Stimulated activated CD4-positive, alpha-beta T cell treated with anti-CD3 and anti-CD28 coated beads, Interleukin-1b, Interleukin-23, amount 100 ng/mL, for 4 hours (primary cell): ENCODE data around the gene ADAMTS12.
A peak's percentile ranks its signal among the peaks of the same experiment; 100 is the strongest.
"Not testable (repeated sequence)": the region's sequence is repeated elsewhere in the genome, so short reads cannot be mapped to it uniquely, and the experiment has no call there.

Experiments
- DNase-seq, 2 donors: peaks; one replicate each; pipeline ENCODE4 v3.0.0-alpha.2; 2020; ENCODE audit warnings: low read depth in 2 of 2

ADAMTS12 gene

GRCh38 chr5:33891788-33892619 lies at the start of gene ADAMTS12:
Gene ADAMTS12 (minus strand): TSS chr5:33891990. CDS start chr5:33891856, 134 bp downstream.
- no peak for DNase-seq

DNA sequence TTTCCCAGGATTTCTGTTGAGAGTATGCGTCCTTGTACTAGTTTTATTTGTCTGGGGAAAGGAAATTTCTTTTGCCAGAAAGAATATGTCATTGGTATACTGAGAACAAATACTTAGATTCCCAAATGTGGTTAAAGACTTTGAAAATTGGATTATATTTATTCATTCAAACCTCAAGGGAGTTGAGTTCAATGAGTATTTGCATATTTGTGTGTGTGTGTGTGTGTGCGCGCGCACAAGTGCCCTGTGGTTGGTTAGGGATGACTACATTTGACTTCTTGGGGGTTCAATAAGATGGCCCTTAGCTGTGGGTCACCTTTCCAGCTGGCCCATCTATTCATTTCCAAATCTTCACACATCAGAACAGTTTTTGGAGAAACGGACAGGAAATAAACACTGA lies 49.3 kb upstream of the ADAMTS12 start:
- DNase-seq: no peak

- DNase-seq: no peak
Observed at GRCh38 chr5:33939556-33940262, 47.9 kb upstream of the ADAMTS12 start.

GRCh38 chr5:33938881-33939280 lies 47.1 kb upstream of the ADAMTS12 start:
- DNase-seq: no peak

DNA sequence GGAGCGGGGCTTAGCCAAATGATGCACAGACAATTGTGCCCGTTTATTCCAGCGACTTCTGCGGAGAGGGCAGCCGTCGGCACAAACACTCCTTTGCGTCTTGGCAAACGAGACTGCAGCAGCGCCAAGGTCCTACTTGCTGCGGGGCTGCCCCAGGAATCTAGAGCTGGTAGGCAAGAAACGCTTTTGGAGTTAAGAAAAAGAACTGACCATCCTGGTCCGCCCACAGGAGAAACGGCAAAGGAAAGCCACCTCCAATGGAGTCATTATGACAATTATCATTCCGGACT lies 46.7 kb upstream of the ADAMTS12 start:
- DNase-seq: no peak

- no peak for DNase-seq
Observed at GRCh38 chr5:33937707-33938506, 46.1 kb upstream of the ADAMTS12 start.

DNA sequence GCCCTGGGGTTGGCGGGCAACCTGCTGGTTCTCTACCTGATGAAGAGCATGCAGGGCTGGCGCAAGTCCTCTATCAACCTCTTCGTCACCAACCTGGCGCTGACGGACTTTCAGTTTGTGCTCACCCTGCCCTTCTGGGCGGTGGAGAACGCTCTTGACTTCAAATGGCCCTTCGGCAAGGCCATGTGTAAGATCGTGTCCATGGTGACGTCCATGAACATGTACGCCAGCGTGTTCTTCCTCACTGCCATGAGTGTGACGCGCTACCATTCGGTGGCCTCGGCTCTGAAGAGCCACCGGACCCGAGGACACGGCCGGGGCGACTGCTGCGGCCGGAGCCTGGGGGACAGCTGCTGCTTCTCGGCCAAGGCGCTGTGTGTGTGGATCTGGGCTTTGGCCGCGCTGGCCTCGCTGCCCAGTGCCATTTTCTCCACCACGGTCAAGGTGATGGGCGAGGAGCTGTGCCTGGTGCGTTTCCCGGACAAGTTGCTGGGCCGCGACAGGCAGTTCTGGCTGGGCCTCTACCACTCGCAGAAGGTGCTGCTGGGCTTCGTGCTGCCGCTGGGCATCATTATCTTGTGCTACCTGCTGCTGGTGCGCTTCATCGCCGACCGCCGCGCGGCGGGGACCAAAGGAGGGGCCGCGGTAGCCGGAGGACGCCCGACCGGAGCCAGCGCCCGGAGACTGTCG lies 45.4 kb upstream of the ADAMTS12 start:
- DNase-seq: no peak

DNA sequence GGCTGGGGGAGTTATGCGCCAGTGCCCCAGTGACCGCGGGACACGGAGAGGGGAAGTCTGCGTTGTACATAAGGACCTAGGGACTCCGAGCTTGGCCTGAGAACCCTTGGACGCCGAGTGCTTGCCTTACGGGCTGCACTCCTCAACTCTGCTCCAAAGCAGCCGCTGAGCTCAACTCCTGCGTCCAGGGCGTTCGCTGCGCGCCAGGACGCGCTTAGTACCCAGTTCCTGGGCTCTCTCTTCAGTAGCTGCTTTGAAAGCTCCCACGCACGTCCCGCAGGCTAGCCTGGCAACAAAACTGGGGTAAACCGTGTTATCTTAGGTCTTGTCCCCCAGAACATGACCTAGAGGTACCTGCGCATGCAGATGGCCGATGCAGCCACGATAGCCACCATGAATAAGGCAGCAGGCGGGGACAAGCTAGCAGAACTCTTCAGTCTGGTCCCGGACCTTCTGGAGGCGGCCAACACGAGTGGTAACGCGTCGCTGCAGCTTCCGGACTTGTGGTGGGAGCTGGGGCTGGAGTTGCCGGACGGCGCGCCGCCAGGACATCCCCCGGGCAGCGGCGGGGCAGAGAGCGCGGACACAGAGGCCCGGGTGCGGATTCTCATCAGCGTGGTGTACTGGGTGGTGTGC lies 44.7 kb upstream of the ADAMTS12 start, which contains the start of gene RXFP3:
Gene RXFP3 (plus strand): TSS at position 6 of the 636 bp plus-strand sequence. CDS start 355 bp downstream, at position 361.
- DNase-seq: no peak

GRCh38 chr5:33936004-33936380 lies 44.2 kb upstream of the ADAMTS12 start:
- peak in 1 of 2 donors; percentile 18 for DNase-seq

DNA sequence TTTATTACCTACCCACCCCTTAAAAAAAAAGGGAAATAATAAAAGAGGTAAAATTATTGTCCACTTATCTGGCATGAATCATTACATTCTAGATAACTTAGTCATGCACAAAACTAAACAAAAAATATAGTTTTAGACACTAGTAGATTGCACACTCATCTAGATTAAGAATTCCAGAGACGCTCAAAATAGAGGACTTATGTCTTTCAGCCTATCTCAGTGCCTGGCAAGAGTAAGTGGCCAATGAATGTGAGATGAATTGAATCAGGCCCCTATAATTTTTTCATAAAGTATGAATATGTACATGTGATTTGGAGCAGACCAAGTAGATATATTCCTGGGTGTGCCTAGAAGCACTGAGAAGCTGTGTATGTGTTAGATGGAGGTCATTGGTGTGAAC lies 42.4 kb upstream of the ADAMTS12 start:
- no peak for DNase-seq

DNA sequence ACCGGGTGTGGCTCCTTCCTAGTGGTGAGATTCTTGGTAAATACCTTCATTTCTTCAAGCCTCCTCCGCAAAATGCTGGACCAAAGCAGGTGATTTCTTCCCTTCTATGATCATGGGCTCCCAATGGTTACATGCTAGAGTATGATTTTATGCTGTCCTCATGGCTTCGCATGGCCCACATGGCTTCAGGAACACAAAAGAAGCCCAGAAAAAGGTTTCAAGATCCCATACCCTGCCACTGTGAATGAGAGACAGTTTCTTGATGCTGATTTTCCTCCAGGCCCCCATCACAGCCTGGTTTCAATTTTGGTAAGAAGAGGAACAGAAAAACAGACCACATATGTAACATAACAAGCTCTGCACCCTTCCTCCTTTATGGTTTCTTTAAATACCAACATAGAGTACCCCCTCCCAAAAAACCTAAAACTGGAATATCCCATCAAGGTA lies 42.0 kb upstream of the ADAMTS12 start:
- no peak for DNase-seq

- DNase-seq: no peak
Observed at GRCh38 chr5:33931136-33931535, 39.3 kb upstream of the ADAMTS12 start.

GRCh38 chr5:33929925-33930690 lies 38.3 kb upstream of the ADAMTS12 start:
- DNase-seq: no peak

DNA sequence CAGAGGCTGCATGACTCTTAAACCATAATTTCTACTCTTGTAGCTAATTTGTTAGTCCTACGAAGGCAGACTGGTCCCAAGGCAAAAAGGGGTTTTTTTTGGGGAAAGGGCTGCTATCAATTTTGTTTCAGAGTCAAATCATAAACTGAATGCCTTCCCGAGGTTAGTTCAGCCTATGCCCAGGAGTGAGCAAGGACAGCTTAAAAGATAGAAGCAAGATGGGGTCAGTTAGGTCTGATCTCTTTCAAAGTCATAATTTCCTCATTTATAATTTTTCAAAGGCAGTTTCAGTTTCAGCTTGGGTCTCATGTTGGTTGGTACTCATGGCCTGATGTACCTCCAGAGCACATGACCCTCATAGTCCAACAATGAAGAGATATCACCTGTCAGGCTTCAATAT lies 36.5 kb upstream of the ADAMTS12 start:
- DNase-seq: no peak

DNA sequence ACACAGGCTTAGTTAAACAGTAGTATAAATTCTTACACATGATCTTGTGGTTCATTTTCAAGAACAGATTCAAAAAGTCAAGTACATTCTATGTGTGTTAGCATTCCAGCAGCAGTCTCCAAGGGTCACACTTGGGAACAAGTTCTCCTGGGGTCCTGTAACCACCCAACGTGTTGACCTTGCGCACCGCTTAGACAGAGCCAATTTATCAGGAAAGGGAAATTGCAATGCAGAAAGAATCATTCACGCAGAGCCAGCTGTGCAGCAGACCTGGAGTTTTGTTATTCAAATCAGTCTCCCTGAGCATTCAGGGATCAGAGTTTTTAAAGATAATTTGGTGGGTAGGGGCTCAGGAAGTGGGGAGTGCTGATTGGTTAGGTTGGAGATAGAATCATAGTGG lies 35.9 kb upstream of the ADAMTS12 start:
- DNase-seq: no peak

DNA sequence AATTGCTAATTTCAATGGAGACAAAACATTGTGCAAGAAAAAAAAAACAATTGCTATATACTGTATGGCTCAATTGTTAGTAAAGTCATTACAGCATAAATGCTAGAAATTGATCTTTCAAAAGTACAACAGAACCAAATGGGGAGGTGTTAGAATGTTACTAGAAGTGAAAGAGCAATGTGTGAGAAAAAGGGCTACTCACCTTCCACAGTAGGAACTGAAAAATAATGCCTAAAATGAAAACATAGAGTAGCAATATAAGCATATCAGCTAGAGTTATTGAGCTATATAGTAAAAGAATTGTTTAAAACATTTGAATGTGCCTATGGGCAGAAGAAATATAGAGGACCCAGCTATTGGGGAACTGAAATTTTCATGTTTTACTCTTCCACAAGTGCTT lies 33.5 kb upstream of the ADAMTS12 start:
- DNase-seq: no peak

DNA sequence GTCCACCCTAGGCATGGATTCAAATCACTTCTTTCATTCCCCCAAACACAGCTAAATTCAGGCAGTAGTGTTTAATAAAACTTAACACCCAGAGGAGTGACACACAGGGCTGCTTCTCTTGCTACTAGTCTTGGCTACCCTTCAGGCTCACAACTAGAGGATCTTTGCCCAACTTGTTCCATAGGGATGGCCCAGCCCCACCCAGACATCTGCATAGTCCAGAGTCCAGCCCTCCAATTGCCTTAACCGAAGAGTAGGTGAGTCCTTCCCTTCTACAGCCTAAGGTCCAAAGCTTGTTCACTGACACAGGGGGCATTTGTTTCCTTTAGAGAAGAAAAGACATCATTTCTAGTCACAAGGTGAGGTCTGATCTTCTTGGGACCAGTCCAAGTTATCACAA lies 29.2 kb upstream of the ADAMTS12 start:
- DNase-seq: no peak

GRCh38 chr5:33914844-33915243 lies 23.1 kb upstream of the ADAMTS12 start:
- DNase-seq: not testable (repeated sequence)

GRCh38 chr5:33906248-33906647 lies 14.5 kb upstream of the ADAMTS12 start:
- not testable (repeated sequence) for DNase-seq

DNA sequence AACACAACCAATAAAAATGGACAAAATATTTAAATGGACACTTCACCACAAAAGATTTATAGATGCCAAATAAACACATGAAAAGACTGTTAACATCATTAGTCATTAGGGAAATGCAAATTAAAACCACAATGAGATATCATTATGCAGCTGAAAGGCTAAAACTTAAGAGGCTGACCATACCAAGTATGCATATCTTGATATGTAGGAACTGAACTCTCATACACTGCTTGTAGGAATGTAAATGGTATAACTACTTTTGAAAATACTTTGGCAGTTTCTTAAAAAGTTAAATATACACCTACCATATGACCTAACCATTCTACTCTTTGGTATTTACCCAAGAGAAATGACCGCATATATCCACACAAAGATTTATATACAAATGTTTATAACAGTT lies 13.6 kb upstream of the ADAMTS12 start:
- DNase-seq: no peak

GRCh38 chr5:33903118-33903517 lies 11.3 kb upstream of the ADAMTS12 start:
- no peak for DNase-seq
